H9 (cell line): ENCODE results near the gene TBC1D5. TPM values are rescaled to one million over a fixed set of nuclear protein-coding genes. Genes with fewer than 3 reads are reported as not detected.

Experiments
- DNase-seq: peaks from one replicate; pipeline ENCODE4 v3.0.0-alpha.2; 2017
- H2AFZ ChIP-seq: one replicate; pipeline ENCODE4 v1.6.1; 2013; ENCODE audit warnings: mild to moderate bottlenecking, low read length, control low read depth, moderate library complexity
- H2AK5ac ChIP-seq: 2 replicates; pipeline ENCODE4 v1.6.1; 2013; ENCODE audit warnings: low read length, control low read depth, mixed read lengths; ENCODE audit not compliant: insufficient read length
- H2BK120ac ChIP-seq: one replicate; pipeline ENCODE4 v1.6.1; 2013; ENCODE audit warnings: low read depth, mild to moderate bottlenecking, low read length, control low read depth, inconsistent platforms; ENCODE audit not compliant: poor library complexity, severe bottlenecking
- H2BK12ac ChIP-seq: 2 replicates; pipeline ENCODE4 v1.6.1; 2013; ENCODE audit warnings: low read length, control low read depth, mixed read lengths, low read depth; ENCODE audit not compliant: insufficient read length
- H2BK15ac ChIP-seq: 2 replicates; pipeline ENCODE4 v1.6.1; 2013; ENCODE audit warnings: low read depth, low read length, control low read depth
- H2BK20ac ChIP-seq: one replicate; pipeline ENCODE4 v1.6.1; 2013; ENCODE audit warnings: low read depth, mild to moderate bottlenecking, low read length, control low read depth, inconsistent platforms; ENCODE audit not compliant: poor library complexity, severe bottlenecking
- H2BK5ac ChIP-seq: 2 replicates; pipeline ENCODE4 v1.6.1; 2013; ENCODE audit warnings: low read length, control low read depth, mixed read lengths; ENCODE audit not compliant: insufficient read length
- H3K14ac ChIP-seq: 2 replicates; pipeline ENCODE4 v1.6.1; 2013; ENCODE audit warnings: low read length, control low read depth; ENCODE audit not compliant: insufficient read depth
- H3K18ac ChIP-seq: 2 replicates; pipeline ENCODE4 v1.6.1; 2013; ENCODE audit warnings: low read depth, mild to moderate bottlenecking, mixed read lengths, low read length, control low read depth; ENCODE audit not compliant: insufficient read length
- H3K23ac ChIP-seq: 2 replicates; pipeline ENCODE4 v1.6.1; 2013; ENCODE audit warnings: low read length, control low read depth, mixed read lengths, low read depth; ENCODE audit not compliant: insufficient read length
- H3K23me2 ChIP-seq: 2 replicates; pipeline ENCODE4 v1.6.1; 2013; ENCODE audit warnings: low read depth, mild to moderate bottlenecking, mixed read lengths, low read length, control low read depth; ENCODE audit not compliant: insufficient read length, poor library complexity, severe bottlenecking
- H3K27ac ChIP-seq: 2 replicates; pipeline ENCODE4 v1.5.1; 2013; ENCODE audit warnings: low read length, control low read depth, mixed read lengths, low read depth; ENCODE audit not compliant: insufficient read length
- H3K27me3 ChIP-seq: 2 replicates; pipeline ENCODE4 v1.6.1; 2013; ENCODE audit warnings: low read length, control low read depth, inconsistent platforms; ENCODE audit not compliant: insufficient read depth
- H3K4ac ChIP-seq: 2 replicates; pipeline ENCODE4 v1.6.1; 2013; ENCODE audit warnings: low read depth, mild to moderate bottlenecking, control low read depth, inconsistent platforms, low read length, moderate library complexity
- H3K4me1 ChIP-seq: 2 replicates; pipeline ENCODE4 v1.6.1; 2013; ENCODE audit warnings: low read length, control low read depth, inconsistent platforms; ENCODE audit not compliant: insufficient read depth
- H3K4me2 ChIP-seq: 2 replicates; pipeline ENCODE4 v1.6.1; 2013; ENCODE audit warnings: low read length, control low read depth, mixed read lengths; ENCODE audit not compliant: insufficient read length, insufficient read depth
- H3K56ac ChIP-seq: 2 replicates; pipeline ENCODE4 v1.6.1; 2013; ENCODE audit warnings: low read depth, mild to moderate bottlenecking, mixed read lengths, low read length, control low read depth; ENCODE audit not compliant: insufficient read length
- H3K79me1 ChIP-seq: 2 replicates; pipeline ENCODE4 v1.6.1; 2013; ENCODE audit warnings: low read depth, mild to moderate bottlenecking, moderate library complexity, low read length, control low read depth, inconsistent platforms; ENCODE audit not compliant: insufficient read depth, poor library complexity, severe bottlenecking
- H3K79me2 ChIP-seq: 2 replicates; pipeline ENCODE4 v1.6.1; 2013; ENCODE audit warnings: low read length, control low read depth, inconsistent platforms; ENCODE audit not compliant: insufficient read depth
- H3K9ac ChIP-seq: 2 replicates; pipeline ENCODE4 v1.6.1; 2013; ENCODE audit warnings: low read length, control low read depth, mixed read lengths; ENCODE audit not compliant: insufficient read length; ENCODE audit errors: extremely low read depth
- H3K9me3 ChIP-seq: one replicate; pipeline ENCODE4 v1.6.1; 2013; ENCODE audit warnings: low read depth, low read length, inconsistent platforms; ENCODE audit not compliant: control insufficient read depth
- H3T11ph ChIP-seq: one replicate; pipeline ENCODE4 v1.6.1; 2013; ENCODE audit warnings: mild to moderate bottlenecking, low read length, control low read depth, inconsistent platforms
- H4K20me1 ChIP-seq: one replicate; pipeline ENCODE4 v1.6.1; 2013; ENCODE audit not compliant: control insufficient read depth, insufficient read length, insufficient read depth
- H4K5ac ChIP-seq: 2 replicates; pipeline ENCODE4 v1.6.1; 2013; ENCODE audit warnings: low read depth, mild to moderate bottlenecking, mixed read lengths, low read length, control low read depth; ENCODE audit not compliant: insufficient read length
- H4K8ac ChIP-seq: replicated peaks from 2 replicates; pipeline ENCODE4 v1.6.1; 2013; ENCODE audit warnings: low read length, control low read depth, mixed read lengths, low read depth; ENCODE audit not compliant: insufficient read length
- H4K91ac ChIP-seq: 2 replicates; pipeline ENCODE4 v1.6.1; 2013; ENCODE audit warnings: low read depth, mild to moderate bottlenecking, moderate library complexity, mixed read lengths, low read length, control low read depth; ENCODE audit not compliant: insufficient read length
- H3K27ac Mint-ChIP-seq, 3 experiments: 2 replicates in 2 of 3; 3 replicates in 1 of 3; pipeline ENCODE4 v1.8.0; 2020 to 2021; ENCODE audit warnings: mixed read lengths in 3 of 3, mild to moderate bottlenecking in 1 of 3, moderate library complexity in 1 of 3
- H3K27me3 Mint-ChIP-seq: 2 replicates; pipeline ENCODE4 v1.8.0; 2021; ENCODE audit warnings: low read depth, mild to moderate bottlenecking, moderate library complexity, mixed read lengths
- H3K36me3 Mint-ChIP-seq, 3 experiments: 2 replicates in 2 of 3; 3 replicates in 1 of 3; pipeline ENCODE4 v1.8.0; 2020 to 2021; ENCODE audit warnings: low read depth in 3 of 3, mixed read lengths in 3 of 3; ENCODE audit not compliant: insufficient read depth in 1 of 3
- H3K4me1 Mint-ChIP-seq, 2 experiments: 2 replicates each; pipeline ENCODE4 v1.8.0; 2020; ENCODE audit warnings: mixed read lengths in 2 of 2
- H3K4me3 Mint-ChIP-seq, 2 experiments: 2 replicates in 1 of 2; 3 replicates in 1 of 2; pipeline ENCODE4 v1.8.0; 2020 to 2021; ENCODE audit warnings: mild to moderate bottlenecking in 2 of 2, mixed read lengths in 2 of 2, moderate library complexity in 1 of 2
- H3K9me3 Mint-ChIP-seq, 2 experiments: 2 replicates in 1 of 2; 3 replicates in 1 of 2; pipeline ENCODE4 v1.8.0; 2020; ENCODE audit warnings: mild to moderate bottlenecking in 2 of 2, mixed read lengths in 2 of 2, moderate library complexity in 1 of 2
- CTCF ChIP-seq: fragments of 200-600 bp; sonication (generic); conservative IDR thresholded peaks from 3 replicates; pipeline ENCODE4 v1.8.0; 2021; ENCODE audit warnings: antibody characterized with exemption, mild to moderate bottlenecking
- WGBS: extraction: QIAGEN DNeasy Blood & Tissue Kit; methylation state at CpG from one replicate; pipeline ENCODE4 v1.1.7; 2013; ENCODE audit warnings: missing lambda C conversion rate, low lambda C conversion rate, mixed read lengths; ENCODE audit not compliant: insufficient read length; ENCODE audit errors: extremely low coverage; 5-methylcytosine and 5-hydroxymethylcytosine counted together
- total RNA-seq: library from RNA; stranded (reverse); gene quantifications from 2 replicates; pipeline ENCODE4 v1.2.1, GENCODE V29; 2021

TBC1D5 gene
- total RNA-seq, 1 experiment from 2014 or later: 25.0 TPM

DNA sequence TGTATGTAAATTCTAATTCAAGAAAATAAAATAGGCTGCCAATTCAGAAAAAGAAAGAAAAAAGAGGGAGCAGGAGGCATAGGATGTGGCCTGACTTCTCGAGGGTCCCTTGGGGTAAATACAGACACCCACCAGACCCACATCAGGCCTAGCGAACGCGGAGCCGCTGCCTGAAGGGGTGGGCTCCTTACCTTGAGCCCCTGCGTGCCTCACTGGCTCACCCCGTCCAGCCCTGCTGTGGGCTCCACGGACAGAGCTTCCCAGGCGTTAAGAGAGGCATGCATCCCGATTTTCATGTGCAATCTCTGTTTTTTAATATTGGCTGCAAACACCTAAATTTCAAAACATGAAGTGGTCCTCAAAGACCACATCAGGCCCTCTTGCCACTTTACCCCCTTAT is 599.9 kb downstream of the TBC1D5 start:
- H3K27ac Mint-ChIP-seq: peak overlapping the region in 1 of 3 experiments; percentile 16; a peak in 1 of 7 replicates
- TF ChIP-seq CTCF: no peak

More for the DNA sequence above, 599.9 kb downstream of the TBC1D5 start:
- H3K18ac ChIP-seq: no peak overlapping the region
- no peaks in the 10 kb centered on the region; the same call in 1 of the 2 replicates for H3K4me1 ChIP-seq
- no peak for DNase-seq
- no peak overlapping the region for H3K23ac ChIP-seq
- H3K9me3 Mint-ChIP-seq: peaks cover 0 to 4% of the 10 kb centered on the region in 2 experiments; a peak in 2 of 5 replicates
- H3K9me3 ChIP-seq: no peaks in the 10 kb centered on the region
- H3K36me3 Mint-ChIP-seq: peaks cover 0 to 5% (median 0%) of the 10 kb centered on the region in 3 experiments; a peak in 1 of 7 replicates
- no CpG with 5 or more reads among the region's 10 CpGs for WGBS
- H2BK12ac ChIP-seq: no peak overlapping the region
- H3K27me3 Mint-ChIP-seq: peaks cover 7% of the 10 kb centered on the region
- no peak overlapping the region for H4K8ac ChIP-seq
- H3T11ph ChIP-seq: no peak overlapping the region
- no peak overlapping the region for H3K27ac ChIP-seq
- no peak overlapping the region for H4K91ac ChIP-seq
- H3K4me3 Mint-ChIP-seq: no peak overlapping the region
- no peaks in the 10 kb centered on the region for H3K23me2 ChIP-seq
- H2BK5ac ChIP-seq: no peak overlapping the region
- no peak overlapping the region for H3K4me2 ChIP-seq
- H3K79me2 ChIP-seq: no peaks in the 10 kb centered on the region
- no peak overlapping the region for H2BK120ac ChIP-seq
- no peaks in the 10 kb centered on the region for H3K27me3 ChIP-seq
- peaks cover 28 to 32% of the 10 kb centered on the region in 2 experiments for H3K4me1 Mint-ChIP-seq
- H2AK5ac ChIP-seq: no peak overlapping the region
- no peak overlapping the region for H3K4ac ChIP-seq
- H3K9ac ChIP-seq: no peak overlapping the region
- H4K20me1 ChIP-seq: no peaks in the 10 kb centered on the region
- no peak overlapping the region for H2BK15ac ChIP-seq
- H3K79me1 ChIP-seq: no peaks in the 10 kb centered on the region
- H3K56ac ChIP-seq: no peak overlapping the region
- no peak overlapping the region for H4K5ac ChIP-seq
- no peak overlapping the region for H3K14ac ChIP-seq
- H2AFZ ChIP-seq: no peak overlapping the region
- no peak overlapping the region for H2BK20ac ChIP-seq
